KOPT-K1 (cell line): ENCODE measurements around the gene CCDC107.
A peak's percentile ranks its signal among the peaks of the same experiment; 100 is the strongest.

Experiments
- H3K27ac ChIP-seq: fragments of 200-600 bp; sonication (generic); 2 replicates; pipeline ENCODE4 v1.5.1; 2016; ENCODE audit warnings: antibody characterized with exemption, mild to moderate bottlenecking, low read depth, low read length; ENCODE audit not compliant: poor library complexity, severe bottlenecking
- H3K36me3 ChIP-seq: fragments of 200-600 bp; sonication (generic); 2 replicates; pipeline ENCODE4 v1.5.1; 2017; ENCODE audit warnings: antibody characterized with exemption, mild to moderate bottlenecking, low read length, moderate library complexity; ENCODE audit not compliant: insufficient read depth
- H3K9me3 ChIP-seq: fragments of 200-600 bp; sonication (generic); 2 replicates; pipeline ENCODE4 v1.5.1; 2017; ENCODE audit warnings: antibody characterized with exemption, low read length, mild to moderate bottlenecking; ENCODE audit not compliant: insufficient read depth, poor library complexity, severe bottlenecking

CCDC107 gene

GRCh38 chr9:35681341-35682002 lies 23.4 kb downstream of the CCDC107 start:
- Histone ChIP-seq H3K9me3 (no peaks in the 10 kb centered on the region), H3K27ac (no peak overlapping the region), H3K36me3 (no peaks in the 10 kb centered on the region)

GRCh38 chr9:35682051-35682450 lies 24.0 kb downstream of the CCDC107 start:
- Histone ChIP-seq H3K27ac (no peak overlapping the region), H3K9me3 (no peaks in the 10 kb centered on the region), H3K36me3 (no peaks in the 10 kb centered on the region)

- Histone ChIP-seq H3K9me3 (no peaks in the 10 kb centered on the region), H3K27ac (no peak overlapping the region), H3K36me3 (no peaks in the 10 kb centered on the region)
Measured at GRCh38 chr9:35682520-35683315, 24.6 kb downstream of the CCDC107 start.

DNA sequence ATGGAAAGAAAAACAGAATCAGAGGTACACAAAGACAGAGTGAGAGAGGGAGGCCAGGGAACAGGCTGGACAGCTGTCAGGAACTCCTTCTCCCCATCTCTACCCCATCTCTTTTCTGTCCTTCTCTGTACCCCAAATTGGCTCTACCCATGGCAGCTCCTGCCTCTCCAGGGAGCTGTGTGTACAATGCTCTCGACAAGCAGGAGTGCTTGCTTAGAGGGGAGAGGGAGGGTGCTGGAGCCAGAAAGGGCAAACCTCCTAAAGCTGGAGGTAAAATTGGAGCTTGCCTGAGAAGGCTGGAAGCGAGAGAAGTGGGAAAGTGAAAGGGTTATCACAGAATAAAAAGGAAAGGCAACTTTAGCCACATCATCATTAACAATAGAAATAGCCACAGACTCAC lies 25.2 kb downstream of the CCDC107 start:
- no peaks in the 10 kb centered on the region for H3K36me3 ChIP-seq
- H3K27ac ChIP-seq: no peak overlapping the region

GRCh38 chr9:35684921-35685320 lies 26.8 kb downstream of the CCDC107 start:
- no peaks in the 10 kb centered on the region for H3K36me3 ChIP-seq
- H3K9me3 ChIP-seq: no peaks in the 10 kb centered on the region
- no peak overlapping the region for H3K27ac ChIP-seq

More for the DNA sequence above, 25.2 kb downstream of the CCDC107 start:
- H3K9me3 ChIP-seq: no peaks in the 10 kb centered on the region

DNA sequence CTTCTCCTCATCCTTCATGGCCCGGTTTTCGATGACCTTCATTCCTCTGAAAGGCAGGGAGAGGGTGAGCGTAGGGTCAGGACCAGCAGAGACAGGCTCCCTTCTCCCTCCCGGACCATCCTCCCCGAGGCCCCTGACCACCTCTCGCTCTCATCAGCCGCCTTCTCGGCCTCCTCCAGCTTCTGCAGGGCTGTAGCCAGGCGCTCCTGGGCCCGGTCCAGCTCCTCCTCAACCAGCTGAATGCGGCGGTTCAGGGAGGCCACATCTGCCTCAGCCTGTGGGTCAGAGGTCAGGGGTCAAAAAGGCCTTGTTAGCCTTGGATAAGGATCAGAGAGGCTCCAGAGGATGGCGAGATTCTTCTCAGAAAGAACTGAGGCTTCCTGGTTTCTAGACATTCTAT lies 27.4 kb downstream of the CCDC107 start:
- Histone ChIP-seq H3K36me3 (no peaks in the 10 kb centered on the region), H3K9me3 (no peaks in the 10 kb centered on the region), H3K27ac (no peak overlapping the region)

GRCh38 chr9:35686222-35687203 lies 28.4 kb downstream of the CCDC107 start:
- no peaks in the 10 kb centered on the region for H3K9me3 ChIP-seq
- no peak overlapping the region for H3K27ac ChIP-seq
- no peaks in the 10 kb centered on the region for H3K36me3 ChIP-seq

- Histone ChIP-seq H3K9me3 (no peaks in the 10 kb centered on the region), H3K36me3 (no peaks in the 10 kb centered on the region), H3K27ac (no peak overlapping the region)
Measured at GRCh38 chr9:35687306-35687705, 29.2 kb downstream of the CCDC107 start.

GRCh38 chr9:35687972-35688557 lies 30.0 kb downstream of the CCDC107 start:
- no peak overlapping the region for H3K27ac ChIP-seq
- H3K36me3 ChIP-seq: no peaks in the 10 kb centered on the region
- no peaks in the 10 kb centered on the region for H3K9me3 ChIP-seq

GRCh38 chr9:35688558-35689541 lies 30.8 kb downstream of the CCDC107 start:
- Histone ChIP-seq H3K36me3 (no peaks in the 10 kb centered on the region), H3K27ac (no peak overlapping the region), H3K9me3 (no peaks in the 10 kb centered on the region)

DNA sequence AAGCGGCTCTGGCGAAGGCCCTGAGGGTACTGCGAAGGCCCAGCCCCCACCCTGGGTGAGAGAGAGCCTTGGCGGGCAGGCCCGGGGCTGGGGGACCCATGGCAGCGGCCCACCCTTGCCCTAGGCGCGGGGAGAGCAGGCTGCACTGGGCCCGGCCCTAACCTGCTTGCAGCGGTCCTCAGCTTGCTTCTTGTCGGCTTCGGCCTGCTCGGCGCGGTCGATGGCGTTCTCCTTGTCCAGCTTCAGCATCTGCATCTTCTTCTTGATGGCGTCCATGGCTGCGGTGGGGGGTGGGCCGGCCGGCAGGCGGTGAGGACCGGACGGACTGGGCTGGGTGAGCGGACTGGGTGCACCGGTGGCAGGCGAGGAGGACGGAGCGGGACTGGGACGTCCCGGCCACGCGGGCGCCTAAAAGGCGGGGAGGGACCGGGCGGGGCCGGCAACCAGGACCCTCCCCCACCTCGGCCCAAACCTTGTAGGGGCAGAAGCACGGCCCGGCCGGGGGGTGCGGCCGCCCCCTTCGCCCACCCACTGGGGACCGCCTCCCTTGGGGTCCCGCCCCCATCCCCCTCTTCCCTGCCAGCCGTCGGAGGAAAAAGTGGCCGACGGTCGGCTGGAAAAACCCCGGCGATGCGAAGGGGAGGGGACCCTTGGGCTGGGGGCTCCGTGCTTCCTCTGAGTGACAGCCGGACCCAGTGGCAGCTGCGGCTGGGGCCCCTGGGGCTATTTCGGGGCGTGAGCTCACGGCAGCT lies 31.6 kb downstream of the CCDC107 start, which contains the start of gene TPM2:
Gene TPM2, minus strand, starts transcription at position 384 of the 752 bp plus-strand sequence. Its CDS starts 108 bp downstream, at position 276.
- Histone ChIP-seq H3K9me3 (no peaks in the 10 kb centered on the region), H3K27ac (peak within 1 kb of the TSS; percentile 66)

DNA sequence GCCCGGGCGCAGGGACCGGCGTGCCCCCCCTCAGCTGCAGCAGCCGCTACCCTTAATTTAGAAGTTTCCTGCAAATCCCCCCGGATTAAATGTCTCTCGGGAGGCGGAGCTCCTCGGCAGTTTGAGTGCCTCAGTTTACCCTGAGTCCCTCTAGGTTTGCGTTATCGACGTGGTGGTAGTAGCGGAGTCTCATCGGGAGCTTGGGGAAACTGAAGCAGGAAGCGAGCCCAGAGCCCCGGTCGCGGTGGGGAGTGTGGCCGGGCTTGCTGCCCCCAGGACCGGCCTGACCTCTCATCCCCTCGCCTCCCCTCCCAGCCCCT lies 32.2 kb downstream of the CCDC107 start:
- Histone ChIP-seq H3K27ac (peak overlapping the region; percentile 66), H3K36me3 (no peaks in the 10 kb centered on the region)

More for the DNA sequence above, 31.6 kb downstream of the CCDC107 start, which contains the start of gene TPM2:
- H3K36me3 ChIP-seq: no peaks in the 10 kb centered on the region

DNA sequence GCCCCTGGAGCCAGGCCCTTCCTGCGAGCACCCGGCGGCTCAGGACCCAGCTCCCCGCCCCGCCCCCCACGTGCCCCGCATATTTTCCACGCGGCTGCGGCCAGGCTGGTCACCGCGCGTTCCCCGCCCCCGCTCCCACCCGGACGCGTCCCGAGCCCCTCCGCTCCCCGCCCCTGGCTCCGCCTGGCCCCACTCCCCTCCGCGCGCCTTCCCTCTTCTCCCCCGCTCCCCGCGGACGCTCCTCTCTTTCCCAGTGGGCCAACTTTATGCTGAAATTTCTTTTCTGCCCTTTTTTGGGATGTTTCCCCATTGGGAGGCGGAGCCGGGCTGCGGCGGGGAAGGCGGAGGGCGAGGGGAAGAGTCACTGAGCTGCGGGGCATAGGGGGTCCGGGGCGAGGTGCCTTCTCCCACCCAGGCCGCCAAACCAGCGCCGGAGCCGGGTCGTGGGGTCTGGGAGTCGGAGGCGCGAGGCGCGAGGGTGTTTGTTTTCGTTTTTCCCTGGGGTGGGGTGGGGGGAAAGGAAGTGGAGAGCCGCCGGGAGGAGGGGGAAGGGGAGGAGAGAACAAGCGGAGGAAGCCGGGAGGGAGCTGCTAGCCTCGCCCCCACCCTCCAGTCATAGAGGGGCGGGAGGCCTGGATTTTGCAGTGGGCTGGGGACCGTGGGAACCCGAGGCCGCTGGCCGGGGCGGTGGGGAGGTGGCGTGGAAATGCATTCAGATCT lies 32.7 kb downstream of the CCDC107 start:
- Histone ChIP-seq H3K36me3 (peaks cover 3% of the 10 kb centered on the region; the same call in 1 of the 2 replicates), H3K27ac (peak overlapping the region; percentile 66), H3K9me3 (no peaks in the 10 kb centered on the region)

More for the DNA sequence above, 32.2 kb downstream of the CCDC107 start:
- no peaks in the 10 kb centered on the region for H3K9me3 ChIP-seq
